ENCODE data around the gene ZFP91. TPM values are rescaled to one million over a fixed set of nuclear protein-coding genes. Genes with fewer than 3 reads are reported as not detected.

The ZFP91 gene
- total RNA-seq, 2 experiments from 2014 or later, result 37.2 to 38.0 TPM

DNA sequence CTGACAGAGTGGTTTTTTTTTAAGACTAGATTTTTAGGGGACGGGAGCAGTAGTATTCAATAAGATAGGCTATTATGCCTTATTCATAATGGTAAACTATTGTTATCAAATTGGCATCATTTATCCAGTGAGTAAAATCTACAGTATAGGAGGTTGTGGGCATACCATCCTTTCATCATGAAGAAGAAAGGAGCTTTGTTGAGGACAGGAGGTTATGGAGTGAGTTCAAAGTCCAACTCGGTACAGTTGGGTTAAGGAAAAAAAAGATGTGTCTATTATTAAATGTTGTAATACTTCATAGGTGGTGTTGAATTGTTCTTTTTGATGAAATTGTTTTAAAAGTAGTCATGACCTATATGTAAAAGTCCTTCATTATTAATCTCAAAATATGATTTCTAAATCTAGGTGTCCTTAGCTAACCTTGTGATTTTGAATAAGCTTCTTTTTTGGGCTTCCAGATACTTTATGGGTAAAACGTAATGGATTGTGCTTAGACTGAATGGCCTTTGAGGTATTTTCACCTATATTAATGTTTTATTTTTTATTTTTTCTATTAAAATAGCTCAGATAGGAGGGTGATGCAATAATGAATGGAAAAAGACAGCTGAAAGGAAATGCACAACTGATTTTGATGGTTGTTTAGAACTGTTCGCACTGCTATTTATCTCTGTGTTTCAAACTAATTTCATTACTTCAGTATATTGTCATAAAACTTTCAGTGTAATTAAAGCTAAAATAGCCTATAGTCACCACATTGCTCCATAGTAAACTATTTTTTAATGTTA is 28.3 kb downstream of the ZFP91 start:
- peaks cover 66% of the 10 kb centered on the region for H3K4me1 Mint-ChIP-seq (ENCODE audit: low read depth)
- H3K36me3 Mint-ChIP-seq (ENCODE audit: low read depth), result peaks cover 58% of the 10 kb centered on the region
- no peaks in the 10 kb centered on the region for H3K9me3 Mint-ChIP-seq
- POLR2A ChIA-PET, result interaction anchor here (0.8 to 2.3 kb wide), 4 partner anchors 16 to 83 kb away, joined by 3 to 11 read pairs (median 3); partner anchors contain the start of gene ZFP91
- H3K27ac Mint-ChIP-seq, result no peak overlapping the region
- no peak for DNase-seq
- ATAC-seq, result no peak
- TF ChIP-seq, protein P1, sequence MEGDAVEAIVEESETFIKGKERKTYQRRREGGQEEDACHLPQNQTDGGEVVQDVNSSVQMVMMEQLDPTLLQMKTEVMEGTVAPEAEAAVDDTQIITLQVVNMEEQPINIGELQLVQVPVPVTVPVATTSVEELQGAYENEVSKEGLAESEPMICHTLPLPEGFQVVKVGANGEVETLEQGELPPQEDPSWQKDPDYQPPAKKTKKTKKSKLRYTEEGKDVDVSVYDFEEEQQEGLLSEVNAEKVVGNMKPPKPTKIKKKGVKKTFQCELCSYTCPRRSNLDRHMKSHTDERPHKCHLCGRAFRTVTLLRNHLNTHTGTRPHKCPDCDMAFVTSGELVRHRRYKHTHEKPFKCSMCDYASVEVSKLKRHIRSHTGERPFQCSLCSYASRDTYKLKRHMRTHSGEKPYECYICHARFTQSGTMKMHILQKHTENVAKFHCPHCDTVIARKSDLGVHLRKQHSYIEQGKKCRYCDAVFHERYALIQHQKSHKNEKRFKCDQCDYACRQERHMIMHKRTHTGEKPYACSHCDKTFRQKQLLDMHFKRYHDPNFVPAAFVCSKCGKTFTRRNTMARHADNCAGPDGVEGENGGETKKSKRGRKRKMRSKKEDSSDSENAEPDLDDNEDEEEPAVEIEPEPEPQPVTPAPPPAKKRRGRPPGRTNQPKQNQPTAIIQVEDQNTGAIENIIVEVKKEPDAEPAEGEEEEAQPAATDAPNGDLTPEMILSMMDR (IDR thresholded peaks at IDR 0.05), result no peak
- no peak overlapping the region for H3K4me3 Mint-ChIP-seq
- intact Hi-C loops (cut with micrococcal nuclease), result no loop called here
- no peaks in the 10 kb centered on the region for H3K27me3 Mint-ChIP-seq
- CTCF ChIA-PET, result interaction anchor here (1.0 to 2.5 kb wide), 6 partner anchors 9 to 551 kb away, joined by 3 to 11 read pairs (median 4); no protein-coding TSS in a partner anchor

DNA sequence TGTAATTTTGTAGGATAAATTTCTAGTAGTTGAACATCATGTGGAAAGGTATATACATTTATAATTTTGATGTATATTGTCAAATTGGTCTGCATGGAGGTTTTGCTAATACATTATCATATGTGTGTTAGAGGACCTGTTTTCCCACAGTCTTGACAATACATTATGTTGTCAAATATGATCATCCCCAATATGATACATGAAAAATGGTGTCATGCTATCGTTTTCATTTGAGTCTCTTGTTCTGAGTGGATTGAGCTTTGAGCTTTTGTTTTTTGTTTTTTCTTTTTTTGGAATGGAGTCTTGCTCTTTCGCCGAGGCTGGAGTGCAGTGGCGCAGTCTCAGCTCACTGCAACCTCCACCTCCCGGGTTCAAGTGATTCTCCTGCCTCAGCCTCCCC is 29.5 kb downstream of the ZFP91 start:
- POLR2A ChIA-PET, result no interaction called here
- ATAC-seq, result no peak

DNA sequence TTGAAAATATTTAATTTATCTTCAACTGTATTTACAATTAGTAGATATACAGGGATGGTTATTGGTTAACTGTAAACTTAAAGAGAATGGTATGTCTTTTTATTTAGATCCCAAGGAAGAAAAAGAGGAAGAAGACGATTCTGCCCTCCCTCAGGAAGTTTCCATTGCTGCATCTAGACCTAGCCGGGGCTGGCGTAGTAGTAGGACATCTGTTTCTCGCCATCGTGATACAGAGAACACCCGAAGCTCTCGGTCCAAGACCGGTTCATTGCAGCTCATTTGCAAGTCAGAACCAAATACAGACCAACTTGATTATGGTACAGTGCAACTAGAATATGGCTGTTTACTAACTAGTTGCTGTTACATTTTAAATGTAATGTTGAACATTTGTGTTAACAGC is 30.9 kb downstream of the ZFP91 start:
- H3K27me3 Mint-ChIP-seq, result no peaks in the 10 kb centered on the region
- intact Hi-C loops (cut with micrococcal nuclease), result no loop called here
- TF ChIP-seq, protein P1 (IDR thresholded peaks at IDR 0.05), result no peak
- H3K27ac Mint-ChIP-seq, result no peak overlapping the region
- H3K9me3 Mint-ChIP-seq, result no peaks in the 10 kb centered on the region
- H3K4me3 Mint-ChIP-seq, result no peak overlapping the region
- peaks cover 54% of the 10 kb centered on the region for H3K4me1 Mint-ChIP-seq (ENCODE audit: low read depth)
- peaks cover 56% of the 10 kb centered on the region for H3K36me3 Mint-ChIP-seq (ENCODE audit: low read depth)
- no peak for DNase-seq
- no peak for ATAC-seq
- POLR2A ChIA-PET, result no interaction called here
- CTCF ChIA-PET, result interaction anchor here (0.8 to 4.2 kb wide), 5 partner anchors 12 to 549 kb away, joined by 3 to 17 read pairs (median 4); no protein-coding TSS in a partner anchor

More for the DNA sequence above, 29.5 kb downstream of the ZFP91 start:
- Mint-ChIP-seq H3K27ac (no peak overlapping the region), H3K4me3 (no peak overlapping the region), H3K9me3 (no peaks in the 10 kb centered on the region), H3K4me1 (ENCODE audit: low read depth) (peaks cover 65% of the 10 kb centered on the region), H3K27me3 (no peaks in the 10 kb centered on the region), H3K36me3 (ENCODE audit: low read depth) (peaks cover 57% of the 10 kb centered on the region)
- DNase-seq, result no peak
- TF ChIP-seq, protein P1 (IDR thresholded peaks at IDR 0.05), result no peak
- CTCF ChIA-PET, result interaction anchor here (1.1 to 1.7 kb wide), 2 partner anchors 20 to 550 kb away, joined by 3 to 4 read pairs; no protein-coding TSS in a partner anchor
- intact Hi-C loops (cut with micrococcal nuclease), result no loop called here

DNA sequence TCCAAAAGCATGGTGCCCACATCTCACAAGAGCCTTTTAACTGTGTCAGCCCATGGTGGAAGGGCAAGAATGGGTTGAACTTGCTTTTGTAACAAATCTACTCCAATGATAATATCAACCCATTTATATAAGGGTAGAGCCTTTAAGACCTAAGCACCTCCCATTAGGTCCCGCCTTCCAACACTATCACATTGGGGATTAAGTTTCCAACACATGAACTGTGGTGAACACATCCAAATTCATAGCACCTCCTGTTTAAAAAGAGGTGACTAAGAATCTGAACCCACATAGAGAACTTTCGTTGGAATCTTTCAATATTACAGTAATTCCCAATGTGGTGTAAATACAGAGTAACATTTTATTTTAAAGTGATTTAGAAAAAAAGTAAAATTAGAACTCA is 34.4 kb downstream of the ZFP91 start:
- peaks cover 68% of the 10 kb centered on the region for H3K36me3 Mint-ChIP-seq (ENCODE audit: low read depth)
- peak; percentile 37 for ATAC-seq
- H3K27me3 Mint-ChIP-seq, result no peaks in the 10 kb centered on the region
- intact Hi-C loops (cut with micrococcal nuclease), result no loop called here
- CTCF ChIA-PET, result interaction anchor here (1.4 to 4.2 kb wide), 2 partner anchors 16 to 45 kb away, joined by 4 to 17 read pairs; no protein-coding TSS in a partner anchor
- TF ChIP-seq, protein P1 (IDR thresholded peaks at IDR 0.05), result no peak
- DNase-seq, result no peak
- no peak overlapping the region for H3K4me3 Mint-ChIP-seq
- H3K4me1 Mint-ChIP-seq (ENCODE audit: low read depth), result peaks cover 30% of the 10 kb centered on the region
- POLR2A ChIA-PET, result no interaction called here
- no peak overlapping the region for H3K27ac Mint-ChIP-seq
- H3K9me3 Mint-ChIP-seq, result no peaks in the 10 kb centered on the region

DNA sequence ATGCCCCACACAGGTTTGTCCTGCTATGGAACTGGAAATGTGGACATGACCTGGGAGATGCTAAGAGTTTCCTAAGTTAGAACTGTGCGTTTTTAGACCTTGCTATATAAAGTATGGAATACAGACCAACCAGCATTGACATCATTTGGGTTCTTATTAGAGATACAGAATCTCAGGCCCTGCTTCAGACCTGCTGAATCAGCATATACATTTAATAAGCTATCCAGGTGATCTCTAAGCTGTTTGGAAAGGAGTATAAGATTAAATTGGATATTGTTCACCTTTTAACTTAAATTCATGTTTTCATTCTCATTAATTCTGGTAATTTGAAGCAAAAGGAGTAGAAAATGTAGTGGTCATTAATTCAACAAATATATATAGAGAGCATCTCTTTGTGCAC is 36.7 kb downstream of the ZFP91 start:
- Mint-ChIP-seq H3K4me1 (ENCODE audit: low read depth) (peaks cover 33% of the 10 kb centered on the region), H3K4me3 (no peak overlapping the region), H3K27ac (no peak overlapping the region), H3K36me3 (ENCODE audit: low read depth) (peaks cover 74% of the 10 kb centered on the region), H3K9me3 (no peaks in the 10 kb centered on the region), H3K27me3 (no peaks in the 10 kb centered on the region)
- intact Hi-C loops (cut with micrococcal nuclease), result no loop called here
- no peak for ATAC-seq
- ChIA-PET CTCF (no interaction called here), POLR2A (no interaction called here)
- TF ChIP-seq, protein P1 (IDR thresholded peaks at IDR 0.05), result no peak
- DNase-seq, result no peak

Data from activated CD8-positive, alpha-beta T cell treated with anti-CD3 and anti-CD28 coated beads for 36 hours (primary cell).